Uterus (tissue), 4 donors: ENCODE results near the gene WDR4. TPM values are rescaled to one million over a fixed set of nuclear protein-coding genes. Genes with fewer than 3 reads are reported as not detected.
"Not testable (repeated sequence)": the region's sequence is repeated elsewhere in the genome, so short reads cannot be mapped to it uniquely, and the experiment has no call there.

ENCODE experiments used
- DNase-seq, 2 donors: peaks; one replicate each; pipeline ENCODE4 v3.0.0-alpha.2; 2019 to 2020
- H3K27ac ChIP-seq, 2 donors: fragments of 200-600 bp; sonication (generic); 1 replicate in 1 of 2; 2 replicates in 1 of 2; pipeline ENCODE4 v1.5.1; 2016 to 2018
- H3K27me3 ChIP-seq, 2 donors: fragments of 200-600 bp; sonication (generic); one replicate each; pipeline ENCODE4 v1.5.1; 2018 to 2019; ENCODE audit warnings: control low read depth in 1 of 2
- H3K36me3 ChIP-seq, 2 donors: fragments of 200-600 bp; sonication (generic); one replicate each; pipeline ENCODE4 v1.5.1; 2019; ENCODE audit warnings: control low read depth in 1 of 2
- H3K4me1 ChIP-seq, 2 donors: fragments of 200-600 bp; sonication (generic); one replicate each; pipeline ENCODE4 v1.5.1; 2018 to 2019; ENCODE audit warnings: control low read depth in 1 of 2
- H3K4me3 ChIP-seq, 2 donors: fragments of 200-600 bp; sonication (generic); 1 replicate in 1 of 2; 2 replicates in 1 of 2; pipeline ENCODE4 v1.5.1; 2018 to 2019; ENCODE audit warnings: mild to moderate bottlenecking in 1 of 2
- H3K9me3 ChIP-seq, 2 donors: fragments of 200-600 bp; sonication (generic); one replicate each; pipeline ENCODE4 v1.5.1; 2019; ENCODE audit warnings: control low read depth in 1 of 2
- CTCF ChIP-seq, 4 experiments: fragments of 200-600 bp in 2 of 4; fragments of 450-650 bp in 2 of 4; sonication (generic) in 2 of 4; IDR thresholded peaks; one replicate each; pipeline ENCODE4 v1.5.1; 2016 to 2019; ENCODE audit warnings: antibody characterized with exemption in 4 of 4, mild to moderate bottlenecking in 2 of 4, moderate library complexity in 1 of 4
- POLR2A ChIP-seq, 2 donors: fragments of 450-650 bp; IDR thresholded peaks; one replicate each; pipeline ENCODE4 v1.6.1; 2016; ENCODE audit warnings: antibody characterized with exemption in 2 of 2, mild to moderate bottlenecking in 1 of 2, moderate library complexity in 1 of 2
- intact Hi-C: fragments of 100-400 bp; cut with DNase I; formaldehyde crosslinking; loops from one replicate; pipeline ENCODE4 v1.15.1; 2023; ENCODE audit warnings: low total_unique reads
- total RNA-seq, 4 donors: library from RNA; depleted of rRNA in 3 of 4; stranded (reverse); fragments of >200 nt in 3 of 4; gene quantifications; one replicate each; pipeline versions ENCODE4 v1.1.0 to v1.2.4, GENCODE V29; 2014 to 2023
- donor health status: DM: yes; HTN: yes; CAD: no.

Gene WDR4
- total RNA-seq, 4 donors from 2014 or later: 6.4 to 19.1 (median 17.8) TPM; not detected in 1

GRCh38 chr21:42834726-42835191 is 44.6 kb downstream of the WDR4 start:
- H3K27ac ChIP-seq: no peak overlapping the region
- H3K9me3 ChIP-seq: no peaks in the 10 kb centered on the region
- no peak for TF ChIP-seq CTCF (IDR thresholded peaks at IDR 0.05)
- no peak for TF ChIP-seq POLR2A (IDR thresholded peaks at IDR 0.05)
- intact Hi-C loops: no loop called here
- no peak for DNase-seq
- H3K27me3 ChIP-seq: no peaks in the 10 kb centered on the region
- H3K4me1 ChIP-seq: no peaks in the 10 kb centered on the region
- no peaks in the 10 kb centered on the region for H3K36me3 ChIP-seq
- H3K4me3 ChIP-seq: no peak overlapping the region

- DNase-seq: peak in 1 of 2 donors; percentile 6
- TF ChIP-seq POLR2A (IDR thresholded peaks at IDR 0.05) (no peak), CTCF (IDR thresholded peaks at IDR 0.05) (no peak)
- intact Hi-C loops: no loop called here
These were observed 45.2 kb downstream of the WDR4 start for GRCh38 chr21:42833859-42834725.

GRCh38 chr21:42833439-42833815 is 45.9 kb downstream of the WDR4 start:
- peak in 2 of 4 experiments; percentile 13 to 17 for TF ChIP-seq CTCF (IDR thresholded peaks at IDR 0.05)
- no peak for TF ChIP-seq POLR2A (IDR thresholded peaks at IDR 0.05)
- Histone ChIP-seq H3K36me3 (no peaks in the 10 kb centered on the region), H3K4me1 (no peaks in the 10 kb centered on the region), H3K27me3 (no peaks in the 10 kb centered on the region), H3K27ac (no peak overlapping the region), H3K4me3 (no peak overlapping the region), H3K9me3 (no peaks in the 10 kb centered on the region)
- DNase-seq: no peak
- intact Hi-C loops: no loop called here

More at GRCh38 chr21:42833859-42834725, 45.2 kb downstream of the WDR4 start:
- H3K36me3 ChIP-seq: no peaks in the 10 kb centered on the region
- no peaks in the 10 kb centered on the region for H3K27me3 ChIP-seq
- H3K4me3 ChIP-seq: no peak overlapping the region
- H3K4me1 ChIP-seq: no peaks in the 10 kb centered on the region
- no peaks in the 10 kb centered on the region for H3K9me3 ChIP-seq
- no peak overlapping the region for H3K27ac ChIP-seq

GRCh38 chr21:42832321-42832630 is 47.1 kb downstream of the WDR4 start:
- H3K36me3 ChIP-seq, H3K4me1 ChIP-seq, H3K27me3 ChIP-seq, intact Hi-C loops, H3K4me3 ChIP-seq, DNase-seq, H3K27ac ChIP-seq, H3K9me3 ChIP-seq: not testable (repeated sequence)

- no peaks in the 10 kb centered on the region for H3K4me1 ChIP-seq
- no peak overlapping the region for H3K27ac ChIP-seq
- no peak overlapping the region for H3K4me3 ChIP-seq
- intact Hi-C loops: no loop called here
- no peaks in the 10 kb centered on the region for H3K36me3 ChIP-seq
- TF ChIP-seq CTCF (IDR thresholded peaks at IDR 0.05) (no peak), POLR2A (IDR thresholded peaks at IDR 0.05) (no peak)
- peak in 1 of 2 donors; percentile 15 for DNase-seq
- no peaks in the 10 kb centered on the region for H3K9me3 ChIP-seq
- peaks cover 0 to 6% of the 10 kb centered on the region in 2 donors for H3K27me3 ChIP-seq
These were observed 48.6 kb downstream of the WDR4 start for GRCh38 chr21:42830456-42831455.
